BLaER1 (cell line): ENCODE results near the gene CADM1.

Source experiments
- H3K27ac ChIP-seq: shearing (Covaris generic); formaldehyde crosslinking; 2 replicates; pipeline ENCODE4 v1.8.1; 2022
- H3K27me3 ChIP-seq: shearing (Covaris generic); formaldehyde crosslinking; 2 replicates; pipeline ENCODE4 v1.8.1; 2022
- H3K36me3 ChIP-seq: shearing (Covaris generic); formaldehyde crosslinking; 2 replicates; pipeline ENCODE4 v1.8.1; 2022
- H3K4me1 ChIP-seq: shearing (Covaris generic); formaldehyde crosslinking; 2 replicates; pipeline ENCODE4 v1.8.1; 2022
- H3K4me2 ChIP-seq: shearing (Covaris generic); formaldehyde crosslinking; 2 replicates; pipeline ENCODE4 v1.8.1; 2022
- H3K4me3 ChIP-seq: shearing (Covaris generic); formaldehyde crosslinking; 2 replicates; pipeline ENCODE4 v1.8.1; 2022
- H3K9ac ChIP-seq: shearing (Covaris generic); formaldehyde crosslinking; 2 replicates; pipeline ENCODE4 v1.8.1; 2022
- H3K9me3 ChIP-seq: shearing (Covaris generic); formaldehyde crosslinking; 2 replicates; pipeline ENCODE4 v1.8.1; 2022
- H4K20me1 ChIP-seq: shearing (Covaris generic); formaldehyde crosslinking; 2 replicates; pipeline ENCODE4 v1.8.1; 2022
- Cebpa-rat ChIP-seq: shearing (Covaris generic); IDR thresholded peaks from 2 replicates; pipeline ENCODE4 v1.8.1; 2022

CADM1 gene

GRCh38 chr11:115159207-115159606 is 345.0 kb downstream of the CADM1 start:
- H3K4me2 ChIP-seq = peak overlapping the region; percentile 50
- no peaks in the 10 kb centered on the region for H3K27me3 ChIP-seq
- H3K36me3 ChIP-seq = no peaks in the 10 kb centered on the region
- H3K4me3 ChIP-seq = no peak overlapping the region
- H3K9me3 ChIP-seq = no peaks in the 10 kb centered on the region
- H3K27ac ChIP-seq = peak overlapping the region; percentile 53
- TF ChIP-seq Cebpa-rat = no peak
- no peak overlapping the region for H3K9ac ChIP-seq
- no peaks in the 10 kb centered on the region for H4K20me1 ChIP-seq
- H3K4me1 ChIP-seq = peaks cover 67% of the 10 kb centered on the region

- no peak overlapping the region for H3K4me3 ChIP-seq
- peaks cover 55% of the 10 kb centered on the region for H3K4me1 ChIP-seq
- no peak overlapping the region for H3K9ac ChIP-seq
- no peaks in the 10 kb centered on the region for H3K27me3 ChIP-seq
- H3K27ac ChIP-seq = no peak overlapping the region
- H3K9me3 ChIP-seq = no peaks in the 10 kb centered on the region
- no peak overlapping the region for H3K4me2 ChIP-seq
- H4K20me1 ChIP-seq = no peaks in the 10 kb centered on the region
- no peaks in the 10 kb centered on the region for H3K36me3 ChIP-seq
- TF ChIP-seq Cebpa-rat = no peak
Observed at GRCh38 chr11:115158053-115158452, 346.2 kb downstream of the CADM1 start.

- Histone ChIP-seq H4K20me1 (no peaks in the 10 kb centered on the region), H3K4me2 (no peak overlapping the region), H3K9me3 (no peaks in the 10 kb centered on the region), H3K36me3 (no peaks in the 10 kb centered on the region), H3K9ac (no peak overlapping the region), H3K4me1 (peaks cover 47% of the 10 kb centered on the region), H3K27me3 (no peaks in the 10 kb centered on the region), H3K27ac (no peak overlapping the region; the same call in 1 of the 2 replicates), H3K4me3 (no peak overlapping the region)
- no peak for TF ChIP-seq Cebpa-rat
Observed at GRCh38 chr11:115157247-115157646, 347.0 kb downstream of the CADM1 start.

GRCh38 chr11:115155978-115156377 is 348.2 kb downstream of the CADM1 start:
- Histone ChIP-seq H3K4me2 (peak overlapping the region; percentile 50), H4K20me1 (no peaks in the 10 kb centered on the region), H3K9me3 (no peaks in the 10 kb centered on the region), H3K27me3 (no peaks in the 10 kb centered on the region), H3K4me1 (peaks cover 38% of the 10 kb centered on the region), H3K4me3 (no peak overlapping the region), H3K36me3 (no peaks in the 10 kb centered on the region), H3K9ac (no peak overlapping the region), H3K27ac (peak overlapping the region; percentile 56)
- no peak for TF ChIP-seq Cebpa-rat

- Histone ChIP-seq H3K4me2 (peak overlapping the region; percentile 50), H3K9me3 (no peaks in the 10 kb centered on the region), H3K9ac (peak overlapping the region; percentile 38; the same call in 1 of the 2 replicates), H3K36me3 (no peaks in the 10 kb centered on the region), H3K27ac (peak overlapping the region; percentile 56; the same call in 1 of the 2 replicates), H4K20me1 (no peaks in the 10 kb centered on the region), H3K4me3 (no peak overlapping the region), H3K4me1 (peaks cover 38% of the 10 kb centered on the region), H3K27me3 (no peaks in the 10 kb centered on the region)
- no peak for TF ChIP-seq Cebpa-rat
Observed at GRCh38 chr11:115155320-115155719, 348.9 kb downstream of the CADM1 start.

- Histone ChIP-seq H3K4me1 (peaks cover 34% of the 10 kb centered on the region), H3K27me3 (no peaks in the 10 kb centered on the region), H3K9ac (no peak overlapping the region), H3K36me3 (no peaks in the 10 kb centered on the region), H3K4me2 (no peak overlapping the region), H3K4me3 (no peak overlapping the region), H3K9me3 (no peaks in the 10 kb centered on the region), H4K20me1 (no peaks in the 10 kb centered on the region), H3K27ac (0 out of 2 replicates have a peak overlapping the region, but pooled peaks have one; percentile 18)
- no peak for TF ChIP-seq Cebpa-rat
Observed at GRCh38 chr11:115154355-115154736, 349.9 kb downstream of the CADM1 start.

- H3K27me3 ChIP-seq = no peaks in the 10 kb centered on the region
- 0 out of 2 replicates have a peak overlapping the region, but pooled peaks have one; percentile 18 for H3K27ac ChIP-seq
- H3K9ac ChIP-seq = no peak overlapping the region
- H3K4me2 ChIP-seq = no peak overlapping the region
- no peak for TF ChIP-seq Cebpa-rat
- H3K4me3 ChIP-seq = no peak overlapping the region
- no peaks in the 10 kb centered on the region for H3K9me3 ChIP-seq
- H3K36me3 ChIP-seq = no peaks in the 10 kb centered on the region
- H3K4me1 ChIP-seq = peaks cover 29% of the 10 kb centered on the region
- H4K20me1 ChIP-seq = no peaks in the 10 kb centered on the region
Observed at GRCh38 chr11:115153731-115154354, 350.4 kb downstream of the CADM1 start.

GRCh38 chr11:115153135-115153534 is 351.1 kb downstream of the CADM1 start:
- H3K4me3 ChIP-seq = no peak overlapping the region
- no peak for TF ChIP-seq Cebpa-rat
- no peak overlapping the region for H3K9ac ChIP-seq
- H3K4me2 ChIP-seq = no peak overlapping the region
- peaks cover 24% of the 10 kb centered on the region for H3K4me1 ChIP-seq
- no peaks in the 10 kb centered on the region for H3K27me3 ChIP-seq
- no peaks in the 10 kb centered on the region for H3K9me3 ChIP-seq
- no peak overlapping the region for H3K27ac ChIP-seq
- H4K20me1 ChIP-seq = no peaks in the 10 kb centered on the region
- no peaks in the 10 kb centered on the region for H3K36me3 ChIP-seq

GRCh38 chr11:115151010-115151409 is 353.2 kb downstream of the CADM1 start:
- no peaks in the 10 kb centered on the region for H3K27me3 ChIP-seq
- no peak for TF ChIP-seq Cebpa-rat

GRCh38 chr11:115148691-115149090 is 355.5 kb downstream of the CADM1 start:
- H3K4me1 ChIP-seq = peaks cover 7% of the 10 kb centered on the region
- H3K9me3 ChIP-seq = no peaks in the 10 kb centered on the region
- no peak overlapping the region for H3K4me3 ChIP-seq
- H3K27ac ChIP-seq = no peak overlapping the region
- no peaks in the 10 kb centered on the region for H3K36me3 ChIP-seq
- no peaks in the 10 kb centered on the region for H4K20me1 ChIP-seq
- no peak overlapping the region for H3K4me2 ChIP-seq
- H3K27me3 ChIP-seq = no peaks in the 10 kb centered on the region
- H3K9ac ChIP-seq = no peak overlapping the region
- TF ChIP-seq Cebpa-rat = no peak

More at GRCh38 chr11:115151010-115151409, 353.2 kb downstream of the CADM1 start:
- H3K9ac ChIP-seq = no peak overlapping the region
- no peaks in the 10 kb centered on the region for H4K20me1 ChIP-seq
- H3K4me3 ChIP-seq = no peak overlapping the region
- no peaks in the 10 kb centered on the region for H3K9me3 ChIP-seq
- peaks cover 14% of the 10 kb centered on the region for H3K4me1 ChIP-seq
- H3K27ac ChIP-seq = no peak overlapping the region
- no peak overlapping the region for H3K4me2 ChIP-seq
- no peaks in the 10 kb centered on the region for H3K36me3 ChIP-seq

- H3K36me3 ChIP-seq = no peaks in the 10 kb centered on the region
- no peak for TF ChIP-seq Cebpa-rat
- no peaks in the 10 kb centered on the region for H3K9me3 ChIP-seq
- H3K9ac ChIP-seq = no peak overlapping the region
- no peaks in the 10 kb centered on the region for H4K20me1 ChIP-seq
- H3K4me1 ChIP-seq = peaks cover 8% of the 10 kb centered on the region
- no peak overlapping the region for H3K4me2 ChIP-seq
- no peaks in the 10 kb centered on the region for H3K27me3 ChIP-seq
- H3K4me3 ChIP-seq = no peak overlapping the region
- no peak overlapping the region for H3K27ac ChIP-seq
Observed at GRCh38 chr11:115148101-115148500, 356.1 kb downstream of the CADM1 start.
